Measurements from ENCODE around the gene ADAM15.

DNA sequence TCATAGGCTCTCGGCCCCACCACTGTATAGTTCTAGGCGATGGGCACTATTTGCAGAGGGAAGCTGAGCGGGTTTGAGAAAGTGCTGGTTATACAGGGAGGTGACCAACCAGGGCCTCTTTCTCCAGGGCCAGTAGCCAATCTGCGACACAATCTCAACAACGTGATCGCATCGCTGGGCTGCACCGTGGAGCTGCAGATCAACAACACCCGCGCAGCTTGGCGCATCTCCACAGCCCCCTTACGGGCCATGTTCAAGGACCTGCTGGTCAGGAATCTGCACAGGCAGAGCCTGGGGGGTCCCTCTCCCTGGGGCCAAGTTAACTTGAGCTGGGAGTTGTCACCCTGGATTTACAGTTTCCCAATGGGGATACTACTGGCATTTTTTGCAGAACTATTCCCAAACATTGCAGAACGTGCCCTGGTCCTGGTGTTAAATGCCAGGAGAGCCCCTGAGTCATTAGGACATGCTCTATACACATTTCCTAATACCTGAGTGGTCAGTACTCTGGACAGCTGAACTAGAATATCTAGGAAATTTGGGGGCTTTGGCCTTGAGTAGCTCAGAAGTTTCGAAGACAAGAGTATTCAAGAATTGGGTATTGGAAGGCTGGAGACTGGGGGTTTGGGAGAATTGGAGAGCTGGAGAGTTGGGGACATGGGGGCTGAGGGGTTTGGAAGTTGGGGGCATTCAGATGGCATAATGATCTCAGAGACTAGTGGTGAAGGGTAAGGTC is 10.6 kb upstream of the ADAM15 start:
- TF ChIP-seq, protein P1, sequence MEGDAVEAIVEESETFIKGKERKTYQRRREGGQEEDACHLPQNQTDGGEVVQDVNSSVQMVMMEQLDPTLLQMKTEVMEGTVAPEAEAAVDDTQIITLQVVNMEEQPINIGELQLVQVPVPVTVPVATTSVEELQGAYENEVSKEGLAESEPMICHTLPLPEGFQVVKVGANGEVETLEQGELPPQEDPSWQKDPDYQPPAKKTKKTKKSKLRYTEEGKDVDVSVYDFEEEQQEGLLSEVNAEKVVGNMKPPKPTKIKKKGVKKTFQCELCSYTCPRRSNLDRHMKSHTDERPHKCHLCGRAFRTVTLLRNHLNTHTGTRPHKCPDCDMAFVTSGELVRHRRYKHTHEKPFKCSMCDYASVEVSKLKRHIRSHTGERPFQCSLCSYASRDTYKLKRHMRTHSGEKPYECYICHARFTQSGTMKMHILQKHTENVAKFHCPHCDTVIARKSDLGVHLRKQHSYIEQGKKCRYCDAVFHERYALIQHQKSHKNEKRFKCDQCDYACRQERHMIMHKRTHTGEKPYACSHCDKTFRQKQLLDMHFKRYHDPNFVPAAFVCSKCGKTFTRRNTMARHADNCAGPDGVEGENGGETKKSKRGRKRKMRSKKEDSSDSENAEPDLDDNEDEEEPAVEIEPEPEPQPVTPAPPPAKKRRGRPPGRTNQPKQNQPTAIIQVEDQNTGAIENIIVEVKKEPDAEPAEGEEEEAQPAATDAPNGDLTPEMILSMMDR (IDR thresholded peaks at IDR 0.05; ENCODE audit: low read length) = no peak
- TF ChIP-seq EZH2 (IDR thresholded peaks at IDR 0.05; ENCODE audit: borderline replicate concordance, low read length) = no peak

Data from OCI-LY1 (cell line).